Right atrium auricular region (tissue), 2 donors: ENCODE measurements around the gene UTP14A. TPM values are rescaled to one million over a fixed set of nuclear protein-coding genes. Genes with fewer than 3 reads are reported as not detected.

Experiments
- DNase-seq: peaks from one replicate; pipeline ENCODE4 v3.0.0-alpha.2; 2019; ENCODE audit warnings: low spot score
- H3K27ac ChIP-seq, 2 donors: fragments of 200-600 bp; sonication (generic); 1 replicate in 1 of 2; 2 replicates in 1 of 2; pipeline ENCODE4 v1.5.1; 2016 to 2019
- H3K27me3 ChIP-seq, 2 donors: fragments of 200-600 bp; sonication (generic); one replicate each; pipeline versions ENCODE4 v1.5.1 to v1.6.0; 2017 to 2019
- H3K36me3 ChIP-seq: fragments of 200-600 bp; sonication (generic); one replicate; pipeline ENCODE4 v1.5.1; 2016
- H3K4me1 ChIP-seq, 2 donors: fragments of 200-600 bp; sonication (generic); one replicate each; pipeline versions ENCODE4 v1.5.1 to v1.6.0; 2017 to 2019
- H3K4me3 ChIP-seq, 2 donors: fragments of 200-600 bp; sonication (generic); 1 replicate in 1 of 2; 2 replicates in 1 of 2; pipeline ENCODE4 v1.5.1; 2017 to 2019; ENCODE audit warnings: mild to moderate bottlenecking in 1 of 2, moderate library complexity in 1 of 2
- H3K9me3 ChIP-seq, 2 donors: fragments of 200-600 bp; sonication (generic); one replicate each; pipeline ENCODE4 v1.5.1; 2019
- CTCF ChIP-seq, 2 donors: fragments of 200-600 bp; sonication (generic); IDR thresholded peaks; one replicate each; pipeline ENCODE4 v1.5.1; 2019; ENCODE audit warnings: antibody characterized with exemption in 2 of 2
- total RNA-seq, 2 donors: library from RNA; depleted of rRNA; stranded (reverse); fragments of >200 nt; gene quantifications; one replicate each; pipeline ENCODE4 v1.1.0, GENCODE V29; 2016

UTP14A gene
- total RNA-seq, 2 donors from 2014 or later, result 7.6 to 8.3 TPM

- no peaks in the 10 kb centered on the region for H3K9me3 ChIP-seq
- H3K4me3 ChIP-seq, result no peak overlapping the region
- no peaks in the 10 kb centered on the region for H3K27me3 ChIP-seq
- no peak overlapping the region for H3K27ac ChIP-seq
- no peak for DNase-seq
- H3K36me3 ChIP-seq, result no peaks in the 10 kb centered on the region
- TF ChIP-seq CTCF (IDR thresholded peaks at IDR 0.05), result no peak
- no peaks in the 10 kb centered on the region for H3K4me1 ChIP-seq
Observed at GRCh38 chrX:129934952-129935351, 29.0 kb downstream of the UTP14A start.

GRCh38 chrX:129938081-129938480 is 32.1 kb downstream of the UTP14A start:
- DNase-seq, result no peak
- Histone ChIP-seq H3K27ac (no peak overlapping the region), H3K9me3 (no peaks in the 10 kb centered on the region), H3K4me3 (no peak overlapping the region), H3K4me1 (no peaks in the 10 kb centered on the region), H3K27me3 (no peaks in the 10 kb centered on the region), H3K36me3 (no peaks in the 10 kb centered on the region)
- TF ChIP-seq CTCF (IDR thresholded peaks at IDR 0.05), result no peak

- Histone ChIP-seq H3K9me3 (no peaks in the 10 kb centered on the region), H3K27ac (no peak overlapping the region), H3K36me3 (no peaks in the 10 kb centered on the region), H3K27me3 (no peaks in the 10 kb centered on the region), H3K4me3 (no peak overlapping the region), H3K4me1 (no peaks in the 10 kb centered on the region)
- DNase-seq, result no peak
- TF ChIP-seq CTCF (IDR thresholded peaks at IDR 0.05), result no peak
Observed at GRCh38 chrX:129939986-129940385, 34.0 kb downstream of the UTP14A start.

GRCh38 chrX:129940721-129941120 is 34.8 kb downstream of the UTP14A start:
- no peaks in the 10 kb centered on the region for H3K9me3 ChIP-seq
- no peak for DNase-seq
- H3K36me3 ChIP-seq, result no peaks in the 10 kb centered on the region
- no peak overlapping the region for H3K27ac ChIP-seq
- no peak overlapping the region for H3K4me3 ChIP-seq
- TF ChIP-seq CTCF (IDR thresholded peaks at IDR 0.05), result no peak
- H3K27me3 ChIP-seq, result no peaks in the 10 kb centered on the region
- no peaks in the 10 kb centered on the region for H3K4me1 ChIP-seq

GRCh38 chrX:129945131-129945530 is 39.2 kb downstream of the UTP14A start:
- Histone ChIP-seq H3K27me3 (no peaks in the 10 kb centered on the region), H3K9me3 (no peaks in the 10 kb centered on the region), H3K4me1 (no peaks in the 10 kb centered on the region), H3K4me3 (no peak overlapping the region), H3K36me3 (no peaks in the 10 kb centered on the region), H3K27ac (no peak overlapping the region)
- no peak for TF ChIP-seq CTCF (IDR thresholded peaks at IDR 0.05)
- no peak for DNase-seq

- no peak for DNase-seq
- no peaks in the 10 kb centered on the region for H3K36me3 ChIP-seq
- H3K9me3 ChIP-seq, result no peaks in the 10 kb centered on the region
- no peaks in the 10 kb centered on the region for H3K27me3 ChIP-seq
- peak overlapping the region in 1 of 2 donors; percentile 45 for H3K4me3 ChIP-seq
- TF ChIP-seq CTCF (IDR thresholded peaks at IDR 0.05), result no peak
- H3K4me1 ChIP-seq, result peaks cover 0 to 16% of the 10 kb centered on the region in 2 donors
- no peak overlapping the region for H3K27ac ChIP-seq
Observed at GRCh38 chrX:129953334-129953648, 47.3 kb downstream of the UTP14A start.
